Mesenchymal stem cell (in vitro differentiated cells and primary cell): Measurements from ENCODE around the gene RSPH1.
A peak's percentile ranks its signal among the peaks of the same experiment; 100 is the strongest.

Experiments
- DNase-seq: peaks from one replicate; pipeline ENCODE4 v3.0.0-alpha.2; 2013
- H2AFZ ChIP-seq: one replicate; pipeline ENCODE4 v1.6.1; 2013; ENCODE audit warnings: low read depth, mild to moderate bottlenecking, control low read depth, inconsistent platforms, low read length, moderate library complexity
- H2AK5ac ChIP-seq: 2 replicates; pipeline ENCODE4 v1.6.1; 2013; ENCODE audit warnings: low read length, moderate library complexity, mild to moderate bottlenecking, inconsistent platforms; ENCODE audit not compliant: severe bottlenecking
- H2BK120ac ChIP-seq: one replicate; pipeline ENCODE4 v1.6.1; 2013; ENCODE audit warnings: low read depth, mild to moderate bottlenecking, inconsistent platforms, low read length, moderate library complexity
- H2BK12ac ChIP-seq, 2 experiments: one replicate each; pipeline ENCODE4 v1.6.1; 2013; ENCODE audit warnings: inconsistent platforms in 2 of 2, low read length in 2 of 2, mild to moderate bottlenecking in 2 of 2, moderate library complexity in 2 of 2, control low read depth in 1 of 2
- H2BK15ac ChIP-seq: one replicate; pipeline ENCODE4 v1.6.1; 2013; ENCODE audit warnings: mild to moderate bottlenecking, low read depth, inconsistent platforms; ENCODE audit not compliant: poor library complexity, severe bottlenecking
- H2BK5ac ChIP-seq: 2 replicates; pipeline ENCODE4 v1.6.1; 2013; ENCODE audit warnings: low read depth, mild to moderate bottlenecking, low read length, control low read depth, inconsistent platforms; ENCODE audit not compliant: poor library complexity, severe bottlenecking
- H3K14ac ChIP-seq, 2 experiments: one replicate each; pipeline ENCODE4 v1.6.1; 2013; ENCODE audit warnings: inconsistent platforms in 2 of 2, low read length in 2 of 2, control low read depth in 1 of 2, mild to moderate bottlenecking in 1 of 2, moderate library complexity in 1 of 2
- H3K18ac ChIP-seq, 2 experiments: one replicate each; pipeline ENCODE4 v1.6.1; 2013; ENCODE audit warnings: inconsistent platforms in 2 of 2, low read length in 2 of 2, control low read depth in 1 of 2, low read depth in 1 of 2, mild to moderate bottlenecking in 1 of 2
- H3K23ac ChIP-seq, 2 experiments: one replicate each; pipeline ENCODE4 v1.6.1; 2013; ENCODE audit warnings: inconsistent platforms in 2 of 2, low read length in 2 of 2, mild to moderate bottlenecking in 2 of 2, moderate library complexity in 2 of 2, control low read depth in 1 of 2
- H3K27ac ChIP-seq: 2 replicates; pipeline ENCODE4 v1.5.1; 2013; ENCODE audit warnings: mild to moderate bottlenecking, moderate library complexity, low read length, control low read depth, inconsistent platforms; ENCODE audit not compliant: poor library complexity, severe bottlenecking
- H3K27me3 ChIP-seq, 2 experiments: 2 replicates each; pipeline versions ENCODE4 v1.6.1 to v1.7.0; 2013; ENCODE audit warnings: low read length in 2 of 2, mild to moderate bottlenecking in 2 of 2, moderate library complexity in 2 of 2, control low read depth in 1 of 2, inconsistent platforms in 1 of 2; ENCODE audit not compliant: control insufficient read depth in 1 of 2, insufficient read depth in 1 of 2
- H3K36me3 ChIP-seq, 2 experiments: 2 replicates each; pipeline versions ENCODE4 v1.6.1 to v1.7.0; 2013; ENCODE audit warnings: low read length in 2 of 2, control low read depth in 1 of 2, inconsistent platforms in 1 of 2, low read depth in 1 of 2, mild to moderate bottlenecking in 1 of 2; ENCODE audit not compliant: insufficient read depth in 2 of 2, control insufficient read depth in 1 of 2
- H3K4ac ChIP-seq, 2 experiments: one replicate each; pipeline ENCODE4 v1.6.1; 2013; ENCODE audit warnings: inconsistent platforms in 2 of 2, low read length in 2 of 2, mild to moderate bottlenecking in 2 of 2, moderate library complexity in 2 of 2, control low read depth in 1 of 2, low read depth in 1 of 2
- H3K4me1 ChIP-seq: 2 replicates; pipeline ENCODE4 v1.6.1; 2013; ENCODE audit warnings: low read depth, low read length, control low read depth; ENCODE audit not compliant: control insufficient read depth, insufficient read depth
- H3K4me2 ChIP-seq: 2 replicates; pipeline ENCODE4 v1.6.1; 2013; ENCODE audit warnings: low read length, mild to moderate bottlenecking, inconsistent platforms; ENCODE audit not compliant: poor library complexity, severe bottlenecking
- H3K4me3 ChIP-seq, 2 experiments: 2 replicates each; pipeline versions ENCODE4 v1.5.1 to v1.7.0; 2013; ENCODE audit warnings: low read length in 2 of 2, mild to moderate bottlenecking in 2 of 2, control low read depth in 1 of 2, low read depth in 1 of 2; ENCODE audit not compliant: insufficient read depth in 1 of 2
- H3K79me1 ChIP-seq: replicated peaks from 2 replicates; pipeline ENCODE4 v1.6.1; 2013; ENCODE audit warnings: mild to moderate bottlenecking, control low read depth, low read length, inconsistent platforms; ENCODE audit not compliant: poor library complexity, severe bottlenecking
- H3K9ac ChIP-seq: 2 replicates; pipeline ENCODE4 v1.7.0; 2013; ENCODE audit warnings: mild to moderate bottlenecking, low read length, moderate library complexity
- H3K9me3 ChIP-seq: 2 replicates; pipeline ENCODE4 v1.7.0; 2013; ENCODE audit warnings: mild to moderate bottlenecking, low read length; ENCODE audit not compliant: control insufficient read depth
- H4K8ac ChIP-seq: one replicate; pipeline ENCODE4 v1.6.1; 2013; ENCODE audit warnings: inconsistent platforms, mild to moderate bottlenecking, low read length, moderate library complexity
- H4K91ac ChIP-seq: one replicate; pipeline ENCODE4 v1.6.1; 2013; ENCODE audit warnings: mild to moderate bottlenecking, low read length, inconsistent platforms
- WGBS: methylation state at CpG from one replicate; pipeline ENCODE4 v1.1.7; 2013; ENCODE audit warnings: mixed read lengths; 5-methylcytosine and 5-hydroxymethylcytosine counted together

The RSPH1 gene

GRCh38 chr21:42523941-42524340 lies 27.9 kb upstream of the RSPH1 start:
- no peak overlapping the region for H3K4me2 ChIP-seq
- H3K27ac ChIP-seq: no peak overlapping the region
- H2BK12ac ChIP-seq: no peak overlapping the region
- H4K8ac ChIP-seq: no peak overlapping the region
- 94% methylated on average over 9 of the region's 9 CpGs for WGBS
- no peak overlapping the region for H2AFZ ChIP-seq
- no peak overlapping the region for H2BK5ac ChIP-seq
- H4K91ac ChIP-seq: no peak overlapping the region
- no peak overlapping the region for H3K18ac ChIP-seq
- H3K4ac ChIP-seq: no peak overlapping the region
- peaks cover 20% of the 10 kb centered on the region for H3K4me1 ChIP-seq
- H2AK5ac ChIP-seq: no peak overlapping the region
- no peak overlapping the region for H3K23ac ChIP-seq
- peaks cover 0 to 5% of the 10 kb centered on the region in 2 experiments for H3K27me3 ChIP-seq
- no peak overlapping the region for H2BK120ac ChIP-seq
- H2BK15ac ChIP-seq: no peak overlapping the region
- no peak overlapping the region for H3K4me3 ChIP-seq
- peaks cover 5 to 47% of the 10 kb centered on the region in 2 experiments for H3K36me3 ChIP-seq
- peaks cover 36% of the 10 kb centered on the region for H3K79me1 ChIP-seq
- H3K14ac ChIP-seq: no peak overlapping the region
- DNase-seq: no peak
- no peaks in the 10 kb centered on the region for H3K9me3 ChIP-seq
- peak overlapping the region; percentile 76 for H3K9ac ChIP-seq

- no peak for DNase-seq
- no peak overlapping the region for H3K9ac ChIP-seq
- H4K8ac ChIP-seq: no peak overlapping the region
- no peak overlapping the region for H3K14ac ChIP-seq
- H4K91ac ChIP-seq: no peak overlapping the region
- H2BK120ac ChIP-seq: no peak overlapping the region
- no peak overlapping the region for H3K4me2 ChIP-seq
- WGBS: 81% methylated on average over 7 of the region's 7 CpGs
- no peak overlapping the region for H3K27ac ChIP-seq
- no peak overlapping the region for H3K4ac ChIP-seq
- H2AFZ ChIP-seq: no peak overlapping the region
- peaks cover 0 to 5% of the 10 kb centered on the region in 2 experiments for H3K27me3 ChIP-seq
- no peak overlapping the region for H3K23ac ChIP-seq
- no peak overlapping the region for H2BK12ac ChIP-seq
- H3K79me1 ChIP-seq: peaks cover 37% of the 10 kb centered on the region
- no peaks in the 10 kb centered on the region for H3K9me3 ChIP-seq
- H3K4me3 ChIP-seq: no peak overlapping the region
- H3K18ac ChIP-seq: no peak overlapping the region
- H2BK15ac ChIP-seq: no peak overlapping the region
- H3K36me3 ChIP-seq: peaks cover 5 to 45% of the 10 kb centered on the region in 2 experiments
- H2BK5ac ChIP-seq: no peak overlapping the region
- H3K4me1 ChIP-seq: peaks cover 24% of the 10 kb centered on the region
- no peak overlapping the region for H2AK5ac ChIP-seq
Measured at GRCh38 chr21:42523211-42523610, 27.2 kb upstream of the RSPH1 start.

GRCh38 chr21:42522771-42523170 lies 26.7 kb upstream of the RSPH1 start:
- H3K4me2 ChIP-seq: no peak overlapping the region
- no peak overlapping the region for H2BK12ac ChIP-seq
- H3K18ac ChIP-seq: no peak overlapping the region
- H3K4me1 ChIP-seq: peaks cover 27% of the 10 kb centered on the region
- peaks cover 37% of the 10 kb centered on the region for H3K79me1 ChIP-seq
- no peak overlapping the region for H2BK5ac ChIP-seq
- H3K9ac ChIP-seq: no peak overlapping the region
- peak overlapping the region in 1 of 2 experiments; percentile 48 for H3K14ac ChIP-seq
- H3K27me3 ChIP-seq: peaks cover 0 to 5% of the 10 kb centered on the region in 2 experiments
- H3K27ac ChIP-seq: no peak overlapping the region
- H2AFZ ChIP-seq: no peak overlapping the region
- no peak overlapping the region for H2AK5ac ChIP-seq
- H3K9me3 ChIP-seq: no peaks in the 10 kb centered on the region
- H3K4me3 ChIP-seq: no peak overlapping the region
- H2BK120ac ChIP-seq: no peak overlapping the region
- H2BK15ac ChIP-seq: no peak overlapping the region
- no peak overlapping the region for H3K23ac ChIP-seq
- H3K36me3 ChIP-seq: peaks cover 5 to 43% of the 10 kb centered on the region in 2 experiments
- WGBS: 90% methylated on average over 8 of the region's 8 CpGs
- H4K8ac ChIP-seq: no peak overlapping the region
- H4K91ac ChIP-seq: no peak overlapping the region
- no peak for DNase-seq
- H3K4ac ChIP-seq: no peak overlapping the region

- no peak overlapping the region for H3K23ac ChIP-seq
- WGBS: 94% methylated on average over 13 of the region's 14 CpGs
- no peak overlapping the region for H4K91ac ChIP-seq
- peaks cover 0 to 5% of the 10 kb centered on the region in 2 experiments for H3K27me3 ChIP-seq
- no peak overlapping the region for H3K4me2 ChIP-seq
- no peak overlapping the region for H2BK12ac ChIP-seq
- no peak overlapping the region for H3K4ac ChIP-seq
- DNase-seq: no peak
- H3K18ac ChIP-seq: no peak overlapping the region
- H3K4me1 ChIP-seq: peaks cover 29% of the 10 kb centered on the region
- peaks cover 5 to 38% of the 10 kb centered on the region in 2 experiments for H3K36me3 ChIP-seq
- H2AK5ac ChIP-seq: no peak overlapping the region
- H3K79me1 ChIP-seq: peaks cover 33% of the 10 kb centered on the region
- no peak overlapping the region for H2BK5ac ChIP-seq
- no peak overlapping the region for H4K8ac ChIP-seq
- H3K27ac ChIP-seq: no peak overlapping the region
- no peak overlapping the region for H2BK120ac ChIP-seq
- H3K4me3 ChIP-seq: no peak overlapping the region
- no peak overlapping the region for H2BK15ac ChIP-seq
- H3K14ac ChIP-seq: no peak overlapping the region
- H2AFZ ChIP-seq: no peak overlapping the region
- no peaks in the 10 kb centered on the region for H3K9me3 ChIP-seq
- H3K9ac ChIP-seq: no peak overlapping the region
Measured at GRCh38 chr21:42522271-42522670, 26.2 kb upstream of the RSPH1 start.
